ENCODE measurements around the gene VAPB.

Gene VAPB

DNA sequence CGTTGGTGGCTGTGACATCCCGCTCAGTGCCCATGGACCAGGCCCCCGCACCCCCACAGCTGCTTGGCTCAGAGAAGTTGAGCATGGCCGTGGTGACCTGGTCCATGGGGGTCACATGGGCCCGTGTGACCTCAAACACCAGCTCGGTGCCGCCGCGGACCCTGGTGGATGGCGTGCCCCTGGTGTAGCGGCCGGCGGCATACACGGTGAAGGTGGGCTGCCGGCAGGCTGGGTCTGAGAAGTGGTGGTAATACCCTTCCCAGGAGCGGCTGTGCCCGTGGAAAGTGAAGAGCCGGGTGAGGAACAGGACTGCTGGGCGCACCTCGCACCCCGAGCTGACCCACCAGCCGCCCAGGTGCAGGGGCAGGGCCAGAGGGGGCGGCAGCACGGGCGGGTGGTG, 72.1 kb downstream of the VAPB start:
- no peak for DNase-seq

DNA sequence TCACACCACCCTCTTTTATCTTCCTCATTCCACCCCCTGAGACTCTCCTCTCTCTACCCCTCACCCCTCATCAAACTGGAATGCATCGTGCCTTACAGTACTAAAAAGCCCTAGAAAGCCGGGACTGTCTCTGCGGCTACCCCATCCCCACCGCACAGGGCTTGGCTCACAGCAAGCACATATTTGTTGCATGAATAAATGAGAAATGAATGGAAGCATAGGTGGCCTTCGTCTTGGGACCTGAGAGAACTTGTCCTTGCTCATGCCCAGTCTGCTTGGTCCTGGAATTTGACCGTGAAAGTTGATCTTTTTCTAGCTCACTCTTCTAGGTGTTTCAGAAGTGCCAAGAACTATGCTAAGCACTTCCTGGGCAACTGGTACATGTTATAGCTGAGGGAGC, 72.9 kb downstream of the VAPB start:
- no peak for DNase-seq

DNA sequence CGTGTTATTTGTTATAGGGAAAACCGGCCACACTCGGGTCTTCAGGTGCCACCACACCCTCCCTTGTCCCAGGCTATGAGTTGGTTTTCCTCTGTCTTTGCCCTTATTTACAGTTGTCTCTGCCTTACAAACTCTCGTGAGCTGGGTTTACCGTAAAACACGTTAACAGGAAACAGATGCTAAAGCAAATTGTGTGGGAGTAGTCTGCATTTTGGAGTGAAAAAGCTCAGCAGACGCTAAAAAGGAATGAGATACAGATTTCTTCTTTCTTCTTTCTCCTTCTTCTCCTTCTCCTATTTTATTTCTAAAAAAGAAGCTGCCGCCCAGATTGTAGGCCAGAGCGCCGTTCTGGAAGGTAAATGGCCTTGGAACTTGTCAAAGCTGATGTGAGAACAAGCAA, 74.2 kb downstream of the VAPB start:
- no peak for DNase-seq

DNA sequence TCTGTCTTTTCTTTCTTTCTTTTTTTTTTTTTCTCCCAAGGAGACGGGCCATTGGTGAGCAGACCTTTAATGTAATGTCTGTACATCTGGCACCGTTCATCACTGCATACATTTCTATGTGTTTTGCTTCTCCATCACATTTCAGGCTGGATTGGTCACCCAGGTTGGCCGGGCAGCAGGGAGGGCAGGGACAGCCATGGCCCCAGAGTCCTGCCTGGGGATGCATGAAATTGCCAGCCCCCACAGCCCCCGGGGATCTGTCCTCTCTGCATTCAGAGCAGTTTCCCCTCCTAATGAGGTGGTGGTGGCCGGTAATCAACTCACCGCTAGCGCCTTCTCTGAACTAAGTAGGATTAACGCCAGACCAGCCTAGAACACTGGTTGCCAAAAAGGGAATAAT, 75.8 kb downstream of the VAPB start:
- no peak for DNase-seq

DNA sequence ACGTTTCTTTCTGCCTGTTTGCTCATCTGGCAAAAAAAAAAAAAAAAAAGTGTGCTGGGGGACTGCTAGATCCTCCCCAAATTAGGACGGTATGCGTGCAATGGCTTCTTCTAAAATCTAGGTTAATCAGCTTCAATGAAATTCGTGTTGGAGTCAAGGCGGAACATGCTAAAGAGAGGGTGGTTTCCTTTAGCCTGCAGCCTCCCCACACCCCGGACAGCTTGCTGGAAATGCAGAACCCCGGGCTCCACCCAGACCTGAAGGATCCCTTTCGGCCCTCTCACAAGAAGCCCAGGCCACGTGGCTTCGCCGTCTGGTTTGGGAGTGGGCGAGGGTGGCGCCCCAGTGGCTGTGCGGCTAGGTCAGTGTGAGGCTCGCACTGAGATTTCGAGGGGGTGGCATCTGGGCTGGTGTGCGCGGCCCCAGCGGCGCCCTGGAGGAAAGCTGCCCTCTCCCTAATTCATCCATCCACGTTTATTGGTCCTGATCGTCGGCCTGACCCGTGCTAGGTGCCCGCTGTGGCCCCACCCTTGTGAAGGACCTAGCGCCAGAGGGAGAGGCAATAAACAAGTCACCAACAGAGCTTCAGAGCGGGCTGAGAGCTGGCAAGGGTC, 77.2 kb downstream of the VAPB start:
- DNase-seq: no peak

DNA sequence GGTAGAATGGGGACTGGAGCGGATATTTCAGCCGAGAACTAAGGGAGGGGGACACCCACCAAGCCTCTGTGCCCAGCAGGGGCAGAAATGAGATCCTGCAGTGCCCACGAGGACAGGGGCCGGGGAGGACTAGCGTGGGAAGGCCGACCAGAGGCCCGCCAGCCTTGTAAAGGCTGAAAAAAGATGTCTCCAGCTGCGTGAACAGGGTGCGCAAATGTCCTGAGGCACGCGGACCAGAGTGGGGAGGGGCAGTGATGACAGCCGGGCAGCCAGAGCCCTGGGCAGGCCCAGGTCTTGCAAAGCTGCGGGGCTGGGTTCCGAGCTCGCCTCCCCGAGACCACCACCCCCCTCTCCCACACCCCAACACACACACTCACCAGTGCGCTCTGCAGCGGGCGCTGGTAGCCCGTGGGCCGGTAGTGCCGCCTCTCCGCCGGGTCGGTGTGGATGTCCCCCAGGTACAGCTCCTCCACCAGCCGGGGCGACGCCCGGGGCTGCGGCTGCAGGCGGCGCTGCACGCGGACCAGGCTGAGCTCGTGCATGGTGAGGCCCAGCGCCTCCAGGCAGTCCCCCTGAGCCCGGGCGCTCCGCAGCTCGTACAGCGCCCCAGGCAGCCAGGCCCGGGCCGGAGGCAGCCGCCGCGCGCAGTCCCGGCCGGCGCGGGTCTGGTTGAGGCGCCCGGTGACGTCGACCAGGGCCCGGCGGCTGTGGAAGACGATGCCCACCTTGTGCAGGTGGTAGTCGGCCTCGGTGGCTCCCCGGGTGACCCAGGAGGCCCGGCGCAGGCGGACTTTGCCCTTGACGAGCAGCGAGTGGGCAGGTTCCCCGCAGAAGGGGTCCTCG, 77.9 kb downstream of the VAPB start:
- no peak for DNase-seq

DNA sequence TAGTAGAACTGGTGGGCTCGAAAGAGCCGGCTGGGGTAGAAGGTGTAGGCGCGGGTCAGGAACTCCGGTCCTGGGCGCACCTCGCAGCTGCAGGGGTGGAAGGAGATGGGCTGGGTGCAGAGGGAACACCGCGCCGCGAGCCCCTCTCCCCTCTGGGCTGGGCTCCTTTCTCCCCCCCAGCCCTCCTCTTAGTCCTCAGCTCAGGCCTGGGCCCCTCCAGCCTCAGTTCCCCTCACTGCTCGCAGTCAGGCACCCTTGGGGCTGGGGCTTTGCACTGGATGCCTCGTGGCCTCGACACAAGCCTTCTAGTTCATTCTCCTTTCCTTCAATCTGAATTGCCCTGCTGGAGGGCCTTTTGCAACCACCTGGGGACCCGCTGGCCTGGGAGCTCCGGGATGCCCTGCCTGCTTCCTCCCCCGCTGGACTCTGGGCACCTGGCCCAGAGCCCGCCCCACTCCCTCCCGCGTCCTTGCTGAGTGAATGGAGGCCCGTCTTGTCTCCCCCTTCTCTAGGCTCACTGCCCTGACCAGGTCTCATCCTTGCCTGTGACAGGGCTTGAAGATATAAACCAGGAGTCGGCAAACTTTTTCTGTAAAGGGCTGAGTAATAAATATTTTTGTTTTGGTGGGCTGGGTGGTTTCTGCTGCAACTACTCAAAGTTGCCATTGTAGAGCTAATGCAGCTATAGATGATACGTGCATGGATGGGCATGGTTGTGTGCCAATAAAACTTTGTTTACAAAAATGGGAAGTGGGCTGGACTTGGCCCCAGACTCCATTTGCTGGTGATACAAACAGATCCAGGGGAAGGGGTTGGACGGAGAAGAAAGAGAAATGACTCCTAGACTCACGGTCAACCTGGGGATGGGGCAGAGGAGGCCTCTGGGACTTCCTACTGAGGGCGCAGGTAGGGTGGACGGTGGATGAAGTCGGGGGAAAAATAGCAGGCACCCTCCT, 78.8 kb downstream of the VAPB start:
- DNase-seq: no peak

DNA sequence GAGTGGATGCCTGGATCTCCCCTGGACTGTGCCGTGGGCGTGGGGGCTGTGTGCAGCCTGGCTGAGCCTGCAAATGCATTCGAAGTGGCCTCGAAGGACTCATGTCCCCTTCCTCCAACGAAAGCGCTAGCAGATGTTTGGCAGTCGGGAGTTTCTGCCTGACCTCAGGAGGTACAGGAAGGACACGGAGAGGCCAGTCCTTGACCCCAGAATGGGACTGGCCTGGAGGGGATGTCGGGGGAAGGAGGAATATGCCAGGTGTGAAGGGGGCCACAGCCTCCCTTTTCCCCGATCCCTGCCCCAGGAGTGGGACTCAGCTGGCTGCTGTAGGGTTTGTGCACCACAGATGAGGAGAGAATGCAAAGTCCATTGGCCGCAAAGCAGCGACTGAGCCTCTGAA, 80.6 kb downstream of the VAPB start:
- no peak for DNase-seq

DNA sequence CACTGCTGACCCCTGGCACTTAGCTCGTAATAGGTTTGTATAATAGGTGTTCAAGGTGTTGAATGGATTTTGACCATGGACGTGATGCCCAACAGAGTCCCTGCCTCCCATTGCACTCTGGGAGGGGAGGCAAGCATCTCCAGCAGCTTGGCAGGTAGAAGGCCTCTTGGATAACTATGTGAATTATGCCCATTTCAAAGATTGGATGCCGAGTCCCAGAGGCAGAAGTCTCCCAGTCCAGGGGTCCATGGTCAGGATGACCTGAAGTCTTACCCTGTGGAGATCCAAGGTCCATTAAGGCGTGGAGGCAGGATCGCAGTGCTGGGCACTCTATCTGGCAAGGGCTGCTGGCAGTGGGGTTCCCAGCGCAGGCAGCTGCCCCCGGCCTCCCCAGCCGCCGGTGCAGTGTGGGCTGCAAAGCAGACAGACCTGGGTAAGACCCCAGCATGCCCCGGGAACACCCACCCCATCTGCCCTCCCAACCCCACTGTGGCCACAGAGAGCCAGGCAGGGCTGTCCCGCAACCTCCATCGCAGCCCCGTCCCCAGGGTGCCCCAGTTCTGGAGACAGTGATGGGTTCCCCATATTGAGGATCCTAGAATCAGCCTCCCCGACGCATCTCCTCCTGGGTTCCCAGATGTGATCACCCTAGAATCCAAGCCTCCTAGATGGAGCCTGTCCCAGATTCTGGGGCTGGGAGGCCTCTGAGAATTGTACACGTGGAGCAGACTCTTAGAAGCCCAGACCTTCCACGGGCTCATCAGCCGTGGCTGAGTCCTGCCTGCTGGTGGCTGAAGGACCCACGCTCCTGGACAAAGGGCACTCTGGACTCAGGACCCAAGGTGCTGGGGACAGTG, 81.5 kb downstream of the VAPB start:
- DNase-seq: no peak

DNA sequence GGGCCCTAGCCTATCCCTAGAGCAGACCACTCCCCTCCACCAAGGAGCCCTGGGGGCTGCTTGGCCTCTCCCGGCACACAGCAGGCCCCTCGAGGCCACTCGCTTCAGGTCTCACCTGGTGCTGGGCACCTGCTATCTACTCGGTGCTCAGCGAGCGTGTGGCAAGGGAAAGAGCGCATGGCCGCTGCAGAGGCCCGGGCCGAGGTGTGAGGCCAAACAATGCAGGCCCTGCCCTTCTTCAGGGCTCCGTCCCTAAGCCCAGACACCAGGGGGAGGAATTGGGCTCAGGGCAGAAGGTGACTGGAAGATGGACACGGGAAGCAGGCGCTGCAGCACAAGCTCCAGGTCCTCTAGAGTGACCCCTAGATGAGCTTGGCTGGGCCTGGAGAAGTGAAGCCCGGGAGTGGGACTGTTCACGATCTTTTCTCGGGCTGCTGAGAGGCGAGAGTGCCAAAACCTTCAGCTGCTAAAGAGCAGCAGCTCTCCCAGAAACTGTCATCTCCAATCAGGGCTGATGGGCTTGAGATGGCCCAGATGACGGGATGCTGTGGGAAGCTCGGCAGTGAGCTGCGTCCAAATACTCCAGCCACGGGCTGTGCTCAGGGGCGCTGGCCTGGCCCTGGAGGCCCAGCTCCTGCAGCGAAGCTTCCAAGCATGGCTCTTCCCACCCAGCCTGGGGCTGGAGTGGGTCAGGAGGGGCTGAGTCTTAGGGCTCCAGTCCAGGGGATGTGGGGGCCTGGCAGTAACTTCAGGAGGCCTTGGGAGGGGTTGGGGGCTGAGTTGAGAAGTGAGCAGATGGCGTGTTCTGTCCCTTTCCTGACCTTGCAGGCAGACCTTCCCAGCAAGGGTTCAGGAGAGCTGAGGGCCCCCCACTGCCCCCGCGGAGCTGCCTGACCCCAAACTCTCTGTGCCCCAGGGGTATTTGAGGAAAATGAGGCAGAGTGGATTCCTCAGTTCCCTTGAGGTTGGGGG, 82.5 kb downstream of the VAPB start:
- DNase-seq: no peak

DNA sequence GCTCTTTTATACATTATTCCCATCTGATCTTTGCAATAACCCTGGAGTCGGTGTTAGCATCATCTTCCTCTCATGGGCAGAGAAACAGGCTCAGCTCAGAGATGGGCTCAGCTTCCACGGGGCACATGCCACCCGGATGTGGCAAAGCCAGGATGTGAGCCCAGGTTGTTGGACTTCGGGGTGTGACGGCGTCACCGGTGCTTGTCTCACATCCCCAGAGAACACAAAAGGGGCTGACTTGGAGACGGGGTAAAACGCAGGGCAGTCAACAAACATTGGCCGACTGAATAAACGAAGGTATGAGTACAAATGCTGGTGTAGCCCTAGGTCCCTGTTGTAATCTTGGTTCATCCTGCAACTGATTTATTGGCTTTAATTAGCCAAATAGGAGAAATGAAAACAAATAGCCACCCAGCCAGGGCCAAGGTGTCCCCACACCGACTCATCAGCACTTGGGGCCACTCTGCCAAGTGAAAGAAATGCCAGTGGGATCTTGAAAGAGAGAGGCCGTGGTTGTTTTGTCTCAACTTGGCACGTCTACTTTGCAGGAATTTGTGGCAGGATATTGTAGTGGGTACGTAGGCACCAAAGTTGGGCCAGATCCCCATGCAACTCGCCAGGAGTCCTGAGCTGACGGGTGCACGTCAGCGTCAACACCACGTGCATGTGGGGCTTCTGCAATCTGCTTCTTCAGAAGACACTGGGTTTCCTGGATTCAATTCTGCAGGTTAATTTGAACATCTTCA, 83.4 kb downstream of the VAPB start:
- DNase-seq: no peak

DNA sequence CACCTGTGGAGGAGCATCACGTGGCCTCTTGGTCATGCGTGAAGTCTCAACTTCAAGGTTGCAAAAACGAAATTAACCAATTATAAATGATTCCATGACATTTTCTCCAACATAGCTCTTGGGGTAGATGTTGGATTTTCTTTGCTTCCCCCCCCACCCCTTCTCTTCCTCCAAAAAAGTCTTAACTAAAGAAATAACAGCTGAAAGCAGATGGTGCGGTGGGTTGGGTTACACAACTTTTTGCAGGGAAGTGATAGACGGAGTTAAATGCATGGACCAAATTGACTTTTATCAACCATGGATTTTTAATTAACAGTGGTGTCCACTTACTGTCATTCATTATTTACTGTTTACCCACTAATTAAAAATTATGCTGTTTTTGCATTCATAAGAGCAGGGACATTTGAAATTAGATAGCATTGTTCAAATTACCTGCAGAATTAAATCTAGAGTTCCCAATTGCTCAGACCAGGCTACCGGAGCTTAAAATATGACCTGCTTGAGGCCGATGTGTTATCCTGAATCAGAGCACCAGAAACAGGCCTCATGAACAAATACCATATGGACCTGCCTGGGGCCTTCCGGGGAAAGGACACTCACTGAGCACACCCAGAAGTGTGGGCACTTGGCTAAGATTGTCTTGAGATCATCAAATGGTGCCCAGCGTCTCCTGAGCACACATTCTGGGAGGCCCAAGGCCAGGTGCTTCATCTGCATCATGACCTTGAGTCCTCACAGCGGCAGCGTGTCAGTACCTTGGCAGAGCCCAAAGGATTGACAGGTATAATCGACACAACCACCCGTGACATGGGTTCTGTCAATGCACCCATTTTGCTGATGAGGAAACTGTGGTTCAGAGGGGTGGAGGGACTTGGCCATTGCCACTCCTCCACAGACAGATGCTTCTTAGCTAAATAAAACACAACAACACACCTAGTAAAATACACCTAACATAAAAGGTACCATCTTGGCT, 84.7 kb downstream of the VAPB start:
- DNase-seq: no peak

DNA sequence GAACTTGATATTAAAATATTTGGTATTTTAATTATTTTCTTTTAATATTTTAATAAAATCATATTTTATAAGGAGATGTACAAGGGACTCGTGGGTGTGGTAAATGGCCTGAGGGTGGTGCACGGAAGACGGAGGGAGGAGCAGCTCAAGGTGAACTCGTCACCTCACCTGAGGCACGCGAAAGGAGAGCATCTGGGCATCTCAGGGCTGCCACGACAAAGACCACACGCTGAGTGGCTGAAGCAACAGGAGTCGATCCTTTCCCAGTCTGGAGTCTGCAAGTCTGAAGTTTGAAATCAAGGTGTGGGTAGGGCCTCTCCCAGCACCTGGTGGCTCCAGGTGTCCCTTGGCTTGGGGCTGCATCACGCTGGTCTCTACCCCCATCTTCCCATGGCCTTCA, 86.4 kb downstream of the VAPB start:
- DNase-seq: no peak

DNA sequence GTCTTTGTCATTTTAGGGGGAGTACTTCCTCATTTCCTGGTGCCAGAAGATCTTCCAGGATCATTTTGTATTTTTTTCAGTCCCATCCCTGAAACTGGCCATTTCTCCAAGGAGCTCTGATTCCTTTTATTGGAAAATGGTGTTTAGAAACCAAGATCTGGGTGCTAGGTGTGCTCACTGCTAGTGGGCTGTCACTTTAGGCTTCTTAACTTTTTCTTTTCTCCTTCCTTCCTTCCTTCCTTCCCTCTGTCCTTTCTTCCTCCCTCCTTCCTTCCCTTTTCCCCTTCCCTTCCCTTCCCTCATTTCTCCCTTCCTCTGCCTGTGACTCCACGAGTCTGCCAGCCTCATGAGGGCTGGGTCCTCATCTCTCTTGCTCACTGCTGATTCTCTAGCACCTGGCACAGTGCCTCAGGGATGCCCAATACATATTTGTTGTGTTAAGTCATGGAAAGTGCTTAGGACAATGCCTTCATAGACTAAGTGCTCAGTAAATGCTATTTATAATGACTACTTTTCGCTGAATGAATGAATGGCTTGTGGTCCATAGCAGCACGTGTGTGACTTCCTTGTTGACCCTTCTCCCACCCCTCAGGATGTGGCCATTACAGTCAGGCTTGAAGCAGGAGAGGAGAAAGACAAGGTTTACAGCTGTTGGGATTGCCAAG, 89.2 kb downstream of the VAPB start:
- DNase-seq: no peak

DNA sequence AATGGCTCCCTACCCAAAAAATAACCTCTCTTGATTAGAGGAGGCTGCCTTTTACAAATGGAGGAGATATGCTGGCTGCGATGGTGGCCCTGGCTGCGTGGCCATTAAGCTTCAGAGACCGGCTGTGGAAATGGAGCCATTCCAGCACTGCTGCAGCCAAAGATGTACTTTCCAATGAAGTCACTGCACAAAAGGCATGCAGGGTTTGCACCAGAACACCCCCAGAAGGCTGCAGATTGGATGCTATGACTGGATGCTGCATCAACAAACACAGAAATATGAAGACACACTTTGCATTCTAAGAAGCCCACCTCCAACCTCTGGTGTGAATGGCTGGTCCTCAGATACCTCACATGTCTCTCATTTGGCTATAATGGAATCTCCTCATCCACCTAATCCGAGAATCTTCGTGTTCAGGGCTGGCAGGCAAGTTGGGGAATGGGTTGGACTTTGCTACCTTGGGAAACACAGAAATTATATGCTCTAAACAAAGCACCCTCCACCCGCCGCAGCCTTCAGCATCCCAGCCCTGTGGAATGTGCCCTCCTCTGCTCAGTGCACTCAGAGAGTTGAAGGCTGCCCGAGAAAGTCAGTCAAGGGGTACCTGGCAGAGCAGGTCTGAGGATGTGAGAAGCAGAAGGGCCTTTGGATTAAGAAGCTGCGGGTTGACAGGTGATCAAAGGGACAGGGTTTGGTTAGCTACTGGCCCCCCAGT, 90.9 kb downstream of the VAPB start:
- DNase-seq: no peak

DNA sequence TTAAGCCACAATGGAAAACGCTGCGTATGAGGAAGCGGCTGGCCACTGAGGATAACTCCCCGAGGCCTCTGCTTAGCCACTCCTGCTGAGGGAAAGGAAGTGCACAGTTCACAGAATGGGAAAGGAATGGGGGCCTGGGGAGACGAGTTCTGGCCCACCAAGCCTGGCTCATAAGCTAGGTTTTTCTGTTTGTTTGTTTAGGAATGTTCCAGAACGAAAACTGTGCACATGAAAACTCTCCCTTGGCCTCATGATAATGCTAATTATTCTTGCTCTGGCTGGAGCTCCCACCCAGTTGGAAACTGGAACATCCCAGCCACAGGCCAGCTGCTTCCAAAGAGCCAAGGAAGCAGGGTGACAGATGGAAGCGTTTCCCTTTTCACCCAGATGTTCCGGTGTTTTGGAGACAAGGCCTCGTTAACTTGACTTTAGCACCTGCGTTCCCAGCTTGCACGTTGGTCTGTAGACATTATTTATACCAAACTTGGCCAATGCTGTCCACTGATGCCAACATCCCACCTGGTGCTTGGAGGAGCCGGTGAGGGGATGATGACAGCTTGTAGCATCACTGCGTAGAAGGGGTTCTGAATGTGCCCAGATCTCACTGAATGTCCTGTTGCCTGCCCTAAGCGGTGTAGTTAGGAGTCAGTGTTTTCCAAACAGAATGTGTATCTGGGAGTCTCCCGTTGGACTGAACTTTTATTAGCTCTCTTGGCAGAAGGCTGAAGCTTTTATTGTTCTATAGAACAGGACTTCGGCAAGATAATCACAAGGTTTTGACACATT, 91.7 kb downstream of the VAPB start:
- DNase-seq: no peak

Measured in hypothalamus (tissue), 51 donors.